KBM-7 (cell line): Measurements from ENCODE around the gene ODF2.
"Not testable (repeated sequence)": the region's sequence is repeated elsewhere in the genome, so short reads cannot be mapped to it uniquely, and the experiment has no call there.

Experiments
- DNase-seq: peaks from one replicate; pipeline ENCODE4 v3.0.0-alpha.2; 2015
- in situ Hi-C: fragments of 300-500 bp; cut with MboI; formaldehyde crosslinking; loops from 2 replicates; pipeline ENCODE4 v1.14.3; 2020; ENCODE audit warnings: low sequenced_read_pairs, low pct_unique_long_range_greater_than_20kb, mixed read lengths

Gene ODF2

GRCh38 chr9:128422022-128422782 is 33.6 kb upstream of the ODF2 start:
- DNase-seq, in situ Hi-C loops: not testable (repeated sequence)

DNA sequence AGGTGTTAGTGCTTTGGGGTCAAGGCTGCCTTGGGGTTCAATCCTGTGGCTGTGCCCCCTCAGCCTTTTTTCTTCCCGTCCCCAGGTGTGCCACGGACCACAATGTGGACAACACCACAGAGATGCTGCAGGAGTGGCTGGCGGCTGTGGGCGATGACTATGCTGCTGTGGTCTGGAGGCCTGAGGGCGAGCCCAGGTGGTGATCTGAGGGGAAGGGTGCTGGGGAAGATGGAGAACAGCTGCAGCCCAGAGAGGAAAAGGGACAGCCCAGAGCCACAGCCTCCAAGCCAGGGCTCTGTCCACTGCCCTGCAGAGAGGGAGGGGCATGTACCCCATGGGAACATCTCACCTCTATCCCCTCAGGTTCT is 33.0 kb upstream of the ODF2 start:
- in situ Hi-C loops, result no loop called here
- DNase-seq, result no peak

- DNase-seq, in situ Hi-C loops: not testable (repeated sequence)
Observed at GRCh38 chr9:128423356-128423755, 32.5 kb upstream of the ODF2 start.

- in situ Hi-C loops, result no loop called here
- DNase-seq, result no peak
Observed at GRCh38 chr9:128424268-128424780, 31.5 kb upstream of the ODF2 start.

- in situ Hi-C loops, result no loop called here
- DNase-seq, result no peak
Observed at GRCh38 chr9:128428644-128429512, 26.9 kb upstream of the ODF2 start.

DNA sequence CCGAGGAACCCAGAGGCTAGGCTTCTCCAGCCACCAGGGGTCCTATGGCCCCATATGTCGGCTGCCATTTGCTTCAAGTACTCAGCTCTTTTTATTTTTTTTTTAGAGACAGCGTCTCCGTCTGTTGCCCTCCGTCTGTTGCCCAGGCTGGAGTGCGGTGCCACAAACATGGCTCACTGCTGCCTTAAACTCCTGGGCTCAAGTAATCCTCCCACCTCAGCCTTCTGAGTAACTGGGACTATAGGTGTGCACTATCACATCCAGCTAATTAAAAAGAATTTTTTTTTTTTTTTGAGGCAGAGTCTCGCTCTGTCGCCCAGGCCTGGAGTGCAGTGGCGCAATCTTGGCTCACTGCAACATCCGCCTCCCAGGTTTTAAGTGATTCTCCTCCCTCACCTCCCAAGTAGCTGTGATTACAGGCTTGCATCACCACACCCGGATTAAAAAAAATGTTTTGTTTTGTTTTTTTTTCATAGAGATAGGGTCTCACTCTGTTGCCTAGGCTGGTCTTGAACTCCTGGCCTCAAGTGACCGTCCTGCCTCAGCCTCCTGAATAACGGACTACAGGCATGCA is 26.2 kb upstream of the ODF2 start:
- in situ Hi-C loops, result no loop called here
- DNase-seq, result no peak

- in situ Hi-C loops, result no loop called here
- no peak for DNase-seq
Observed at GRCh38 chr9:128431207-128431606, 24.6 kb upstream of the ODF2 start.

DNA sequence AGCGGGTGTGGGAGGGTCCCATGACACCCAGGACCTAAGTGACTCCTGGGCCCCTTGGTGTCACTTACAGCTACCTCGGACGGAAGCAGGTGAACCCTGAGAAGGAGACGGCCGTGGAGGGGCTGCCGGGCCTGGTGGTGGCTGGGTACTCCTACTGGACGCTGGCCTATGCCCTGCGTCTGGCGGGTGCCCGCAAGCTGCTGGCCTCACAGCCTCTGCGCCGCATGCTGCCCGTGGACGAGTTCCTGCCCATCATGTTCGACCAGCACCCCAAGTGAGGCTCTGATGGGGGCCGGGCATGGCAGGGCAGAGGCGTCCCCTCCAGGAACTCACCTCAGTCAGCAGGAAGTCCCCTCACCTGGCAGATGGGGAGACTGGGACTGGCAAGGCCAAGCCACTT is 21.5 kb upstream of the ODF2 start:
- DNase-seq, result no peak
- in situ Hi-C loops, result no loop called here

DNA sequence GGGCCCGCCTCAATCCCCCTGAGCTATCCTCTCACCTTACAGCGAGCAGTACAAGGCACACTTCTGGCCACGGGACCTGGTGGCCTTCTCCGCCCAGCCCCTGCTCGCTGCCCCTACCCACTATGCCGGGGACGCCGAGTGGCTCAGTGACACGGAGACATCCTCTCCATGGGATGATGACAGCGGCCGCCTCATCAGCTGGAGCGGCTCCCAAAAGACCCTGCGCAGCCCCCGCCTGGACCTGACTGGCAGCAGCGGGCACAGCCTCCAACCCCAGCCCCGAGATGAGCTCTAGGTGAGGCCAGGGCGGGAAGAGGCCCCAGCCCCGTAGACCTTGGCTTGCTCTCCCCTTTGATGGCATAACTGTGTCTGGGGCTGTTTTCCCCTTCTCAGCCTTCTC is 20.2 kb upstream of the ODF2 start:
- no peak for DNase-seq
- in situ Hi-C loops, result no loop called here

GRCh38 chr9:128438343-128439109 is 17.3 kb upstream of the ODF2 start:
- in situ Hi-C loops, result no loop called here
- peak; percentile 92 for DNase-seq

- in situ Hi-C loops, result no loop called here
- DNase-seq, result no peak
Observed at GRCh38 chr9:128439273-128439672, 16.5 kb upstream of the ODF2 start.

DNA sequence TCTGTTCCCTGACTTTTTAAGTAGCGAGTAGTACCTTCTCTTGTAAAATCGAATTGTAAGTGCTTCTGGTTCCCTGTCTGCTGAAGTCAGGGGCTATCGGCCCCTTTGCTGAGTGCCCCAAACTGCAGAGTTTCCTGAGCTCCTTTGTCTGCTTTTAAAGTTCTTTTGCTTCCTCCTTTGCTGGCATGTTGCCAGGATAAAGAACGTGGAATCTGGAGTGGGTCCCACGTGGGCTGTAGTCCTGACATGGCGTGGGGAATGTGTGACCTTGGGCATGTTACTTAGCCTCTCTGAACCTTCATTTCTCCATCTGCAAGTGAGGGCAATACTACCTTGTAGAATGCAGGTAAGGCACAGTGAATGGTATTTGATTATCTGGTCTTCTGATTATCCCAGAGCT is 13.7 kb upstream of the ODF2 start:
- in situ Hi-C loops, result no loop called here
- DNase-seq, result no peak

- in situ Hi-C loops, DNase-seq: not testable (repeated sequence)
Observed at GRCh38 chr9:128446505-128446904, 9.3 kb upstream of the ODF2 start.

DNA sequence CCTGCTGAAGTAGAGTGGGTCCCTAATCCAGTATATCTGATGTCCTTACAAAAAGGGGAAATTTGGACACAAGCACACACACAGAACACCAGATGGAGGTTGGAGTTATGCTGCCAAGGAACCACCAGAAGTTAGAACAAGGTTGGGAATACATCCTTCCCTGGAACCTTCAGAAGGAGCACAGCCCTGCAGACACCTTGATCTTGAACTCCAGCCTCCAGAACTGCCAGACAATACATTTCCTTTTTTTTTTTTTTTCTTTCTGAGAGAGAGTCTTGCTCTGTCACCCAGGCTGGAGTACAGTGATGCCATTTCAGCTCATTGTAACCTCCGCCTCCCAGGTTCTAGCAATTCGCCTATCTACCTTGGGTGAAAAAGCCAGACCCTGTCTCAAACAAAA is 7.1 kb upstream of the ODF2 start:
- DNase-seq, result no peak
- in situ Hi-C loops, result no loop called here

DNA sequence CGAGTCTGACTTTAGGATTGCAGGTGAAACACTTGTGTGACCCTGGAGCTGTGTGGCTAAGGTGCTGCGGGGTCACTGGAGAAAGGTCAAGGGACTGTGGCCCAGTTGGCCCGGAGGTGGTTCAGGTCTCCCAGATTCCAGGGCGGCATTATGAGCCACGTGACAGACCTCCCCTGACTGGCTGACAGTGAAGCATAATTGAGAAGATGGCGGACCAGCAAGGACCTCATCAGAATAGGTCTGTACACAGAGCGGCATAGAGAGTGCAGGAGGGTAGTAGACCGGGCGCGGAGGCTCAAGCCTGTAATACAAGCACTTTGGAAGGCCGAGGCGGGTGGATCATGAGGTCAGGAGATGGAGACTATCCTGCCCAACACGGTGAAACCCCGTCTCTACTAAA is 815 bp upstream of the ODF2 start:
- in situ Hi-C loops, result no loop called here

GRCh38 chr9:128456613-128457061 is 831 bp downstream of the ODF2 start:
- in situ Hi-C loops, result no loop called here
- DNase-seq, result peak; percentile 71

More for the DNA sequence above, 815 bp upstream of the ODF2 start:
- no peak for DNase-seq

DNA sequence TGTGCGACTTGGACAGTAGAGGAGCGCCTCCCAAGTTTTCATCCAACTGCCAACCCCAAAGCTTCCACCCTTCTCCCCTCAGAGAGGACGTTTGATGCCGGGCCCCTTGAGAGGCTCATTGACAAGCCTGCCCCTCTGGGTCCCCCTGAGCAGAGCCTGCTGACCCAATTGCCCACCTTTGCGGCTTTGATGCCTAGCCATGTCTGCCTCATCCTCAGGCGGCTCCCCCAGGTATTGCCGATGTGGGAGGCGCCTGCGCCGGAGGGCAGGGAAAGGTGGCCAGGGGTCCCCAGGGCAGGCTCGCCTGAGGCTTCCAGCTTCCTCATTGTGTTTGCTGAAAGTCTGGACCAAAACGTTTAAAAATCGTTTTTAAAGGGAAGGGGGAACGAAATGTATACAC is 1.4 kb downstream of the ODF2 start:
- in situ Hi-C loops, result no loop called here
- DNase-seq, result no peak

- no peak for DNase-seq
- in situ Hi-C loops, result no loop called here
Observed at GRCh38 chr9:128459011-128459410, 3.2 kb downstream of the ODF2 start.

DNA sequence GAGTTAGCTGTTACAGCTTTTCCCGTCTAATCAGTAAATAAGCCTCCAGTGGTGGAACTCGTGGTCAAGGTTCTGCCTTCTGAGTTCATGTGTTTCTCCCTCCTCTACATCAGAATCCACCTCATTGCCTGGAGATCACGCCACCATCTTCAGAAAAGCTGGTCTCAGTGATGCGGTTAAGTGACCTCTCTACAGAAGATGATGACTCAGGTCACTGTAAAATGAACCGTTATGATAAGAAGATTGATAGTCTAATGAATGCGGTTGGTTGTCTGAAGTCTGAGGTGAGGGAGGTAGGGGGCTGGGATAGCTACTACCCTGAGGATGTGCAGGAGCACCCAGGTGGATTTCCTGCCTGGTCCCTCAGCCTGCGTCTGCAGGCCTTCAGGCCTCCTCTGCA is 13.3 kb downstream of the ODF2 start:
- no peak for DNase-seq
- in situ Hi-C loops, result no loop called here
